OCI-M2 (cell line): ENCODE data around the gene MARVELD2.

Experiments
- DNase-seq: peaks from one replicate; lab custom pipeline; 2025; ENCODE audit not compliant: unreplicated experiment; lab: John Stamatoyannopoulos, UW

The MARVELD2 gene

GRCh38 chr5:69491838-69492390 is 77.0 kb downstream of the MARVELD2 start:
- DNase-seq: no peak

GRCh38 chr5:69492391-69492922 is 77.5 kb downstream of the MARVELD2 start, which contains the start of gene OCLN:
OCLN (plus strand) TSS chr5:69492790; CDS start chr5:69504245, 11,455 bp downstream.
- DNase-seq: no peak

DNA sequence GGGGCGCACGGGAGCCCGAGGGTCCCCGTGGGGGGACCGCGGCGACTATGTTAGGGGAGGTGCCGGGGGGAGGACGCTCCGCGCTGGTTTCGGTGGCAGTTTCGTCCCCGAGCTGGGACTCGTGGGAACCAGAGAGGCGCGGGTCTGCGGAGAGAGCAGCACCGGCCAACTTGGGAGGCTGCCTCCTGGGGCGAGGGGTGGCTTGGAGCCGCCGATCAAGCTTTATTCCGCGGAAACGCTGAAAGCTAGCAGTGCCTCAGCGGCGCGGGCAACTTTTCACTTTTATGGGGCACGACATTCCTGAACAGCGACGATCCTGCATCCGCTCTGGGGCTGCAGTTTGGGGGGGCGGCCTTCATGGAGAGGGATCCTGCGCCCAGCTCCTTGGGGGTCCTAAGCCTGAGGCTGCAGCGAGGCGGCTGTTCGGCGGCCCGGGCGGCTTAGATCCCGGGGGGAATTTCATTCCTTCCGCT is 78.0 kb downstream of the MARVELD2 start:
- no peak for DNase-seq

- no peak for DNase-seq
Measured at GRCh38 chr5:69493396-69494133, 78.6 kb downstream of the MARVELD2 start.
